K562 (cell line): ENCODE results near the gene JSRP1.

Experiments
- ASH1L ChIP-seq: fragments of 450-650 bp; IDR thresholded peaks from 2 replicates; pipeline ENCODE4 v1.6.1; 2018; ENCODE audit warnings: borderline replicate concordance, mild to moderate bottlenecking, low read depth; ENCODE audit not compliant: partially characterized antibody
- CTCF ChIP-seq, 3 experiments: IDR thresholded peaks in 2 of 3; conservative IDR thresholded peaks in 1 of 3; 2 replicates each; pipeline ENCODE4 v1.5.1; 2011 to 2012; ENCODE audit warnings: low read length in 3 of 3, mild to moderate bottlenecking in 3 of 3, control low read depth in 2 of 3, improper control_type of control experiment in 1 of 3, inconsistent platforms in 1 of 3, low read depth in 1 of 3, mixed read lengths in 1 of 3, moderate library complexity in 1 of 3; ENCODE audit not compliant: insufficient read depth in 2 of 3
- POLR2H ChIP-seq: IDR thresholded peaks from 2 replicates; pipeline ENCODE4 v1.6.1; 2016; ENCODE audit warnings: missing genetic modification characterization, low read depth, mild to moderate bottlenecking, control low read depth, missing compliant biosample characterization, moderate library complexity
- SIX5 ChIP-seq, 2 experiments: IDR thresholded peaks; 2 replicates each; pipeline ENCODE4 v1.6.1; 2011; ENCODE audit warnings: low read length in 2 of 2, borderline replicate concordance in 1 of 2, low read depth in 1 of 2, mild to moderate bottlenecking in 1 of 2, moderate library complexity in 1 of 2; ENCODE audit not compliant: insufficient read depth in 1 of 2
- SMC3 ChIP-seq: conservative IDR thresholded peaks from 2 replicates; pipeline ENCODE4 v1.6.1; 2011; ENCODE audit warnings: low read depth, low read length, improper control_type of control experiment; ENCODE audit not compliant: insufficient read depth
- SP1 ChIP-seq: sonication (generic); formaldehyde crosslinking; IDR thresholded peaks from 2 replicates; pipeline ENCODE4 v1.8.1; 2022; ENCODE audit warnings: mild to moderate bottlenecking, missing genetic modification reagents
- ZNF696 ChIP-seq: fragments of 250-450 bp; sonication (Bioruptor Pico); conservative IDR thresholded peaks from 2 replicates; pipeline ENCODE4 v1.4.0; 2020; ENCODE audit warnings: mild to moderate bottlenecking, moderate library complexity
- ZNF717 ChIP-seq: fragments of 250-450 bp; sonication (Bioruptor Pico); IDR thresholded peaks from 2 replicates; pipeline ENCODE4 v1.5.0; 2021

- TF ChIP-seq POLR2H (no peak), ZNF717 (no peak), SIX5 (IDR thresholded peaks at IDR 0.05; ENCODE audit: borderline replicate concordance in 1 of 2, insufficient read depth in 1 of 2, low read depth in 1 of 2, low read length in 2 of 2) (no peak), SP1 (CRISPR knock-in tag) (no peak), ASH1L (no peak), CTCF (IDR thresholded peaks at IDR 0.05 in 2 of 3, conservative IDR thresholded peaks at IDR 0.05 in 1 of 3; ENCODE audit: insufficient read depth in 2 of 3, low read depth in 1 of 3, low read length in 3 of 3) (no peak), SMC3 (no peak), ZNF696 (CRISPR knock-in tag) (no peak)
Observed at GRCh38 chr19:2230033-2230531, 26.1 kb downstream of the JSRP1 start.
